Sigmoid colon (tissue), 7 donors: Measurements from ENCODE around the gene EME1. TPM values are rescaled to one million over a fixed set of nuclear protein-coding genes. Genes with fewer than 3 reads are reported as not detected.

Experiments
- DNase-seq: peaks from one replicate; pipeline ENCODE4 v3.0.0-alpha.2; 2019
- H3K27ac ChIP-seq, 4 donors: fragments of 200-600 bp; sonication (generic); one replicate each; pipeline ENCODE4 v1.5.1; 2016 to 2019; ENCODE audit warnings: mild to moderate bottlenecking in 1 of 4
- H3K27me3 ChIP-seq, 3 donors: fragments of 200-600 bp; sonication (generic); one replicate each; pipeline ENCODE4 v1.5.1; 2019; ENCODE audit warnings: mild to moderate bottlenecking in 1 of 3
- H3K36me3 ChIP-seq, 4 donors: fragments of 200-600 bp; sonication (generic); one replicate each; pipeline ENCODE4 v1.5.1; 2016 to 2019
- H3K4me1 ChIP-seq, 4 donors: fragments of 200-600 bp; sonication (generic); one replicate each; pipeline ENCODE4 v1.5.1; 2017 to 2019
- H3K4me3 ChIP-seq, 4 donors: fragments of 200-600 bp; sonication (generic); one replicate each; pipeline ENCODE4 v1.5.1; 2017 to 2019; ENCODE audit warnings: mild to moderate bottlenecking in 2 of 4, moderate library complexity in 1 of 4
- H3K9me3 ChIP-seq, 4 donors: fragments of 200-600 bp in 3 of 4; sonication (generic) in 3 of 4; one replicate each; pipeline versions ENCODE4 v1.5.1 to v1.6.1; 2013 to 2019
- EP300 ChIP-seq, 4 donors: sonication (generic); formaldehyde crosslinking; IDR thresholded peaks; one replicate each; pipeline ENCODE4 v1.6.1; 2017; ENCODE audit warnings: antibody characterized with exemption in 4 of 4
- POLR2A ChIP-seq, 2 donors: fragments of 450-650 bp; IDR thresholded peaks; one replicate each; pipeline ENCODE4 v1.6.1; 2016; ENCODE audit warnings: antibody characterized with exemption in 2 of 2, mild to moderate bottlenecking in 2 of 2, moderate library complexity in 2 of 2
- POLR2AphosphoS5 ChIP-seq, 4 donors: sonication (generic); formaldehyde crosslinking; IDR thresholded peaks; one replicate each; pipeline ENCODE4 v1.6.1; 2017; ENCODE audit warnings: antibody characterized with exemption in 4 of 4
- WGBS, 2 donors: extraction: QIAGEN DNeasy Blood & Tissue Kit; methylation state at CpG; one replicate each; pipeline ENCODE4 v1.1.7; 2013; 5-methylcytosine and 5-hydroxymethylcytosine counted together
- intact Hi-C: fragments of 100-400 bp; cut with DNase I; formaldehyde crosslinking; loops from one replicate; pipeline ENCODE4 v1.15.1; 2023
- polyA plus RNA-seq, 3 donors: library from polyadenylated mRNA; stranded (reverse); fragments of 200-250 nt; gene quantifications; one replicate each; pipeline ENCODE4 v1.2.3, GENCODE V29; 2013
- total RNA-seq, 4 donors: library from RNA; depleted of rRNA; stranded (reverse); fragments of >200 nt; gene quantifications; one replicate each; pipeline ENCODE4 v1.1.0, GENCODE V29; 2016
- TF ChIP-seq, protein P1 (sequence below), 4 experiments: fragments of 450-650 bp in 3 of 4; fragments of 200-600 bp in 1 of 4; IDR thresholded peaks; one replicate each; pipeline ENCODE4 v1.5.1; 2016 to 2019; ENCODE audit warnings: antibody characterized with exemption in 4 of 4, mild to moderate bottlenecking in 3 of 4, moderate library complexity in 2 of 4
- donor health status: healthy with polysubstance abuse.
- donor health status: Bipolar disorder and iron deficiency.
- donor health status: healthy.

EME1 gene, protein sequence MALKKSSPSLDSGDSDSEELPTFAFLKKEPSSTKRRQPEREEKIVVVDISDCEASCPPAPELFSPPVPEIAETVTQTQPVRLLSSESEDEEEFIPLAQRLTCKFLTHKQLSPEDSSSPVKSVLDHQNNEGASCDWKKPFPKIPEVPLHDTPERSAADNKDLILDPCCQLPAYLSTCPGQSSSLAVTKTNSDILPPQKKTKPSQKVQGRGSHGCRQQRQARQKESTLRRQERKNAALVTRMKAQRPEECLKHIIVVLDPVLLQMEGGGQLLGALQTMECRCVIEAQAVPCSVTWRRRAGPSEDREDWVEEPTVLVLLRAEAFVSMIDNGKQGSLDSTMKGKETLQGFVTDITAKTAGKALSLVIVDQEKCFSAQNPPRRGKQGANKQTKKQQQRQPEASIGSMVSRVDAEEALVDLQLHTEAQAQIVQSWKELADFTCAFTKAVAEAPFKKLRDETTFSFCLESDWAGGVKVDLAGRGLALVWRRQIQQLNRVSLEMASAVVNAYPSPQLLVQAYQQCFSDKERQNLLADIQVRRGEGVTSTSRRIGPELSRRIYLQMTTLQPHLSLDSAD
- total RNA-seq (under 1 TPM in 1 of 4 donors, not detected in 3; 0.36 TPM), polyA plus RNA-seq (1 to 10 TPM in 2 of 3 donors, not detected in 1; 1.2 to 3.5 TPM)

DNA sequence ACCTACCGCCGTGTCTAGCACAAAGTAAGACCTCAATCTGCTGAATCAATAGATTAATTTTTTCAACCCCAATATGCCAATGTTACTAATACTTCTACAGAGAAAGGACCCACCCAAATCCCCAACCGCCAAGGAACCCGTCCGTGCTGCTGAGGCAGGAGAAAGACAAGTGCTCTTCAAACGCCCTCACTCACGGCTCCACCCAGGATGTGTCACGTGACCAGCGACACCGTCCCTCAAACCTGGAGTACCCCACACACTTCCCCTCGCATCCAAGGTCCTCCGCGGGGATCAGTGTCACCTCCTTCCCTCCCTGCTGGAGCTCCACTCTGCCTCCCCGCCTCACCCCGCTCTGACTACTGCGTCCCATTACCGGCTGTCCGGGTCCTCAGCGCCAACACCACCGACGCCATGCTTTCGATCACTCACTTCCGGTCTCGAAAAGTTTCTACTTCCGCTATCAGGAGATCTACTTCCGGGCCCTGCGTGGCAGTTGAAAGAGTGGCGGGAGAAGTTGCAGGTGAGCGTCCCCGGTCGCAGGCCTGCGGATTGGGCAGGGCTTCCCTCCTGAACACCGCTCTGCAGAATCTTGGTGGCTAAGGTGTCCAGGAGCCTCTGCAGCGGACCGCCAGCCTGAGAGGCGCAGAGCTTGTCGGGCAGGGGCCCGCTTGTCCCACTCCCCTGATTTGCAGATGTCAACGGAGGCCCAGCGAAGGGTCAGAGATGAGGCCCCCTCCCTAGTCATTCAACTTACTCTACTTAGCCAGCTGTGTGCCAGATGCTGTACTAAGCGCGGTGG is at the start of gene EME1, which contains the start of gene MRPL27:
Gene EME1, plus strand, starts transcription at position 472 of the 799 bp plus-strand sequence. CDS start 1,980 bp downstream, outside the sequence.
Gene MRPL27, minus strand, starts transcription at position 427 of the 799 bp plus-strand sequence. Its CDS starts 14 bp downstream, at position 413.
- H3K36me3 ChIP-seq: peaks cover 9 to 29% (median 21%) of the 10 kb centered on the region in 4 donors
- TF ChIP-seq POLR2A (IDR thresholded peaks at IDR 0.05) (peak in 1 of 2 donors; percentile 46), POLR2AphosphoS5 (IDR thresholded peaks at IDR 0.05) (peak; percentile 70 to 81 (median 79))
- TF ChIP-seq, protein P1, sequence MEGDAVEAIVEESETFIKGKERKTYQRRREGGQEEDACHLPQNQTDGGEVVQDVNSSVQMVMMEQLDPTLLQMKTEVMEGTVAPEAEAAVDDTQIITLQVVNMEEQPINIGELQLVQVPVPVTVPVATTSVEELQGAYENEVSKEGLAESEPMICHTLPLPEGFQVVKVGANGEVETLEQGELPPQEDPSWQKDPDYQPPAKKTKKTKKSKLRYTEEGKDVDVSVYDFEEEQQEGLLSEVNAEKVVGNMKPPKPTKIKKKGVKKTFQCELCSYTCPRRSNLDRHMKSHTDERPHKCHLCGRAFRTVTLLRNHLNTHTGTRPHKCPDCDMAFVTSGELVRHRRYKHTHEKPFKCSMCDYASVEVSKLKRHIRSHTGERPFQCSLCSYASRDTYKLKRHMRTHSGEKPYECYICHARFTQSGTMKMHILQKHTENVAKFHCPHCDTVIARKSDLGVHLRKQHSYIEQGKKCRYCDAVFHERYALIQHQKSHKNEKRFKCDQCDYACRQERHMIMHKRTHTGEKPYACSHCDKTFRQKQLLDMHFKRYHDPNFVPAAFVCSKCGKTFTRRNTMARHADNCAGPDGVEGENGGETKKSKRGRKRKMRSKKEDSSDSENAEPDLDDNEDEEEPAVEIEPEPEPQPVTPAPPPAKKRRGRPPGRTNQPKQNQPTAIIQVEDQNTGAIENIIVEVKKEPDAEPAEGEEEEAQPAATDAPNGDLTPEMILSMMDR (IDR thresholded peaks at IDR 0.05): no peak
- DNase-seq: peak; percentile 92
- no peaks in the 10 kb centered on the region for H3K27me3 ChIP-seq
- WGBS, 2 donors: 2% methylated on average over 42 of the region's 42 CpGs
- H3K4me1 ChIP-seq: peaks cover 0 to 22% (median 17%) of the 10 kb centered on the region in 4 donors
- intact Hi-C loops: no loop called here
- peak within 1 kb of the TSS; percentile 84 to 93 (median 90) for H3K27ac ChIP-seq
- peak within 1 kb of the TSS; percentile 57 to 77 (median 76) for H3K4me3 ChIP-seq
- H3K9me3 ChIP-seq: no peaks in the 10 kb centered on the region

DNA sequence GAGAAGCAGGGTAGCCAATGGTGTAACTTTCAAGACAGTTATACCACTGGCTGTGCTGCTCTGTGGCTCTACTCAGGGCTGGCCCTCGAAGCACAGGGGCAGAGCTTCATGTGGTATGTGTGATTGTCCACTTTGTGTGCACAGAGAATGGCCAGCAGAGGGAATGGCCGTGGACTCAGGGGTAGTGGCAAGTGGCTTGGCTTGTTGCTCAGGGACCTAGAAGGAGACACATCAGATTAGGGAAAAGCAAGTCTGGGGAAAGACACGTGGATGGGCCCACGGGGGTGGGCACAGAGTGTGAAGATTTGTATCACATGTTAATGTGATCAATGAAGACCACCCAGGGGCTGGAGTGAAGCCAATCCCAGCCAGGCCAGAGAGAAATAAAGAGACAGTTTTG is 47.1 kb upstream of the EME1 start:
- Histone ChIP-seq H3K4me3 (no peak overlapping the region), H3K9me3 (no peaks in the 10 kb centered on the region), H3K27ac (no peak overlapping the region), H3K27me3 (no peaks in the 10 kb centered on the region), H3K36me3 (no peaks in the 10 kb centered on the region), H3K4me1 (no peaks in the 10 kb centered on the region)
- TF ChIP-seq POLR2AphosphoS5 (IDR thresholded peaks at IDR 0.05): no peak
- TF ChIP-seq, protein P1 (IDR thresholded peaks at IDR 0.05): no peak
- no peak for TF ChIP-seq POLR2A (IDR thresholded peaks at IDR 0.05)
- no peak for TF ChIP-seq EP300 (IDR thresholded peaks at IDR 0.05)
- WGBS, 2 donors: 60 to 65% methylated on average over 4 of the region's 4 CpGs
- no peak for DNase-seq
- intact Hi-C loops: no loop called here

DNA sequence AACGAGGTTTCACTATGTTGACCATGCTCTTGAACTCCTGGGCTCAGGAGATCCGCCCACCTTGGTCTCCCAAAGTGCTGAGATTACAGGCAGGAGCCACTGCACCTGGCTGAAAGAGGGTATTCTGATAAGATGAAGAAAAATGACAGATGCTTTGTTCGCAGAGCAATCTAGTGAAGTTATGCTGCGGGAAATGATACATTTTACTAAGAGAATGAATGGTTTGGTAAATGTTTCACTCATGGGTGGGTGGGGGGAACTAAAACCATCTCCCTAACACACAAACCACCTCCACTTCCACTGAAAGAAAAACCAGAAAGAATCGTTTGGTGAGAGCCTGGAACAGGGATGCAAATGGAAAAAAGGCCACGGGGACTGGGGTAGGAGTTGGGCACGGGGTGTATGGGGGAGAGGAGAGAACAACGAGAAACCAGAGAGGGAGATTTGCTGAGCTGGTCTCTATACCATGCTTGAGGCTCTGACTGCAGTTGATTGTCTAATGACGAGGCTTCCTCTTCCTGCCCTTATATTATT is 46.1 kb upstream of the EME1 start:
- no peak for DNase-seq
- intact Hi-C loops: no loop called here
- WGBS, 2 donors: 73 to 75% methylated on average over 9 of the region's 9 CpGs

More for the DNA sequence above, 46.1 kb upstream of the EME1 start:
- H3K36me3 ChIP-seq: no peaks in the 10 kb centered on the region
- no peaks in the 10 kb centered on the region for H3K9me3 ChIP-seq
- TF ChIP-seq POLR2A (IDR thresholded peaks at IDR 0.05): no peak
- TF ChIP-seq, protein P1 (IDR thresholded peaks at IDR 0.05): no peak
- TF ChIP-seq POLR2AphosphoS5 (IDR thresholded peaks at IDR 0.05): no peak
- TF ChIP-seq EP300 (IDR thresholded peaks at IDR 0.05): no peak
- no peak overlapping the region for H3K27ac ChIP-seq
- no peaks in the 10 kb centered on the region for H3K4me1 ChIP-seq
- no peaks in the 10 kb centered on the region for H3K27me3 ChIP-seq
- no peak overlapping the region for H3K4me3 ChIP-seq
